Activated CD8-positive, alpha-beta memory T cell treated with anti-CD3 and anti-CD28 coated beads for 36 hours (primary cell): ENCODE measurements around the gene TAF4B. TPM values are rescaled to one million over a fixed set of nuclear protein-coding genes. Genes with fewer than 3 reads are reported as not detected.

ENCODE experiments used
- CTCF ChIA-PET: fragments of 350-600 bp; sonication (Branson Sonifier 250); formaldehyde crosslinking; loops from one replicate; lab custom pipeline; 2021; ENCODE audit warnings: antibody characterized with exemption; lab: Charles Lee
- POLR2A ChIA-PET: fragments of 350-600 bp; sonication (Branson Sonifier 250); formaldehyde crosslinking; loops from one replicate; lab custom pipeline; 2021; ENCODE audit warnings: antibody characterized with exemption; lab: Charles Lee
- total RNA-seq, 2 experiments: library from RNA; stranded (reverse); gene quantifications; one replicate each; pipeline ENCODE4 v1.2.3, GENCODE V29; 2021

Gene TAF4B
- total RNA-seq, 2 experiments from 2014 or later, result 17.8 to 19.1 TPM

- ChIA-PET CTCF (no interaction called here), POLR2A (no interaction called here)
These were observed 212.7 kb downstream of the TAF4B start for GRCh38 chr18:26438980-26439379.

GRCh38 chr18:26439537-26439936, 213.3 kb downstream of the TAF4B start:
- CTCF ChIA-PET, result no interaction called here
- POLR2A ChIA-PET, result no interaction called here

DNA sequence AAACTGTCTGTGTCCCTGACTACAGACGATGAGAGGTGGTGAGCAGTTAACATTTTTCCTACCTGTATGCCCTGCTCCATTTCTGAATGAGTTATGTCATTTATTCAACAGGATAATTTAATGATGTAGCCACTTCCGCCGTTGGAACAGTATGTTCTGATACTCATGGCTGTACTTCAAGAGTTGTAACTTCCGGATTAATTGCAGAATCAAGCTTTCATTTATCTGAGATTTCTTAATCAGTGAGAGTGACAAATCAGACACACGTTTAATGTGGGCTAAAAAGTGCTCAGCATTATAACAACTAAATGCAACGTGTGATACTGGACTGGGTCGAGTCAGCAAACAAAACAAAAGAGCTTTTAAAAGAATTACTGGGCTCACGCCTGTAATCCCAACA, 214.4 kb downstream of the TAF4B start:
- POLR2A ChIA-PET, result interaction anchor here (0.7 kb wide), 1 partner anchor 35 kb away, joined by 14 read pairs; no protein-coding TSS in a partner anchor
- CTCF ChIA-PET, result no interaction called here

Other genes starting within 250 kb of the TAF4B start
- 10 to 100 TPM; 52.0 to 53.3 TPM for gene SS18, start 135.8 kb upstream of the TAF4B start, total RNA-seq
- 1 to 10 TPM; 1.6 to 1.7 TPM for gene PSMA8, start 92.6 kb upstream of the TAF4B start, total RNA-seq